ENCODE measurements around the gene EPHA4. TPM values are rescaled to one million over a fixed set of nuclear protein-coding genes. Genes with fewer than 3 reads are reported as not detected.

EPHA4 gene
- total RNA-seq, 5 donors from 2014 or later (not counting 1 experiment from before 2014, with no cell fraction given): 47.2 to 93.9 (median 58.0) TPM

- H3K9me3 Mint-ChIP-seq: no peaks in the 10 kb centered on the region
- DNase-seq (peak in 3 of 35 experiments; percentile 0 to 12 (median 1)), ATAC-seq (replicated peaks in 1 of 4) (peak in 2 of 4 experiments; percentile 24 to 31)
- H3K4me3 Mint-ChIP-seq: peak overlapping the region; percentile 4 to 30 (median 18)
- Histone ChIP-seq H3K27ac (ENCODE audit: low read length) (no peak overlapping the region), H3K36me3 (ENCODE audit: control insufficient read depth in 2 of 2, extremely low read depth in 1 of 2, insufficient read depth in 1 of 2, low read length in 1 of 2) (no peaks in the 10 kb centered on the region), H3K4me3 (ENCODE audit: control insufficient read depth in 1 of 2, extremely low read depth in 1 of 2, low read length in 1 of 2) (no peak overlapping the region), H3K9me3 (no peaks in the 10 kb centered on the region), H3K4me1 (ENCODE audit: control insufficient read depth in 1 of 2, extremely low read depth in 1 of 2, insufficient read depth in 2 of 2, low read length in 2 of 2) (peaks cover 15 to 32% of the 10 kb centered on the region in 2 experiments), H3K27me3 (replicated peaks in 1 of 2; ENCODE audit: control insufficient read depth in 2 of 2, extremely low read depth in 1 of 2, insufficient read depth in 2 of 2, low read length in 1 of 2) (no peaks in the 10 kb centered on the region)
- ChIA-PET POLR2A (no interaction called here), CTCF (no interaction called here)
- peaks cover 12% of the 10 kb centered on the region for H3K36me3 Mint-ChIP-seq
- peak overlapping the region; percentile 37 to 42 for H3K27ac Mint-ChIP-seq
- peaks cover 38 to 66% (median 48%) of the 10 kb centered on the region in 3 donors for H3K4me1 Mint-ChIP-seq
- H3K27me3 Mint-ChIP-seq: no peaks in the 10 kb centered on the region
- 58% methylated on average over 9 of the region's 11 CpGs for WGBS (ENCODE audit: insufficient coverage)
Observed at GRCh38 chr2:221465776-221466175, 106.3 kb downstream of the EPHA4 start.

- Histone ChIP-seq H3K9me3 (no peaks in the 10 kb centered on the region), H3K4me3 (ENCODE audit: control insufficient read depth in 1 of 2, extremely low read depth in 1 of 2, low read length in 1 of 2) (no peak overlapping the region), H3K36me3 (ENCODE audit: control insufficient read depth in 2 of 2, extremely low read depth in 1 of 2, insufficient read depth in 1 of 2, low read length in 1 of 2) (no peaks in the 10 kb centered on the region), H3K4me1 (ENCODE audit: control insufficient read depth in 1 of 2, extremely low read depth in 1 of 2, insufficient read depth in 2 of 2, low read length in 2 of 2) (peaks cover 15 to 32% of the 10 kb centered on the region in 2 experiments), H3K27ac (ENCODE audit: low read length) (no peak overlapping the region), H3K27me3 (replicated peaks in 1 of 2; ENCODE audit: control insufficient read depth in 2 of 2, extremely low read depth in 1 of 2, insufficient read depth in 2 of 2, low read length in 1 of 2) (no peaks in the 10 kb centered on the region)
- DNase-seq (no peak), ATAC-seq (replicated peaks in 1 of 4) (no peak)
- WGBS (ENCODE audit: insufficient coverage): no CpG with 5 or more reads among the region's 2 CpGs
- CTCF ChIA-PET: no interaction called here
- Mint-ChIP-seq H3K4me1 (peaks cover 38 to 62% (median 48%) of the 10 kb centered on the region in 3 donors), H3K36me3 (peaks cover 5% of the 10 kb centered on the region), H3K27me3 (no peaks in the 10 kb centered on the region), H3K4me3 (no peak overlapping the region), H3K9me3 (no peaks in the 10 kb centered on the region), H3K27ac (peak overlapping the region in 1 of 2 donors; percentile 55)
- POLR2A ChIA-PET: interaction anchor here in 1 of 2 donors (0.6 kb wide), 1 partner anchor 56 kb away, joined by 3 read pairs; no protein-coding TSS in a partner anchor
Observed at GRCh38 chr2:221464971-221465370, 107.1 kb downstream of the EPHA4 start.

- Histone ChIP-seq H3K36me3 (ENCODE audit: control insufficient read depth in 2 of 2, extremely low read depth in 1 of 2, insufficient read depth in 1 of 2, low read length in 1 of 2) (no peaks in the 10 kb centered on the region), H3K9me3 (no peaks in the 10 kb centered on the region), H3K27ac (ENCODE audit: low read length) (no peak overlapping the region), H3K27me3 (replicated peaks in 1 of 2; ENCODE audit: control insufficient read depth in 2 of 2, extremely low read depth in 1 of 2, insufficient read depth in 2 of 2, low read length in 1 of 2) (no peaks in the 10 kb centered on the region), H3K4me1 (ENCODE audit: control insufficient read depth in 1 of 2, extremely low read depth in 1 of 2, insufficient read depth in 2 of 2, low read length in 2 of 2) (peaks cover 15 to 32% of the 10 kb centered on the region in 2 experiments), H3K4me3 (ENCODE audit: control insufficient read depth in 1 of 2, extremely low read depth in 1 of 2, low read length in 1 of 2) (no peak overlapping the region)
- H3K27me3 Mint-ChIP-seq: no peaks in the 10 kb centered on the region
- peak in 3 of 4 experiments; percentile 32 to 53 (median 45) for ATAC-seq (replicated peaks in 1 of 4)
- peak in 1 of 35 experiments; percentile 13 for DNase-seq
- ChIA-PET POLR2A (no interaction called here), CTCF (interaction anchor here in 1 of 2 donors (1.0 kb wide), 1 partner anchor 55 kb away, joined by 4 read pairs; no protein-coding TSS in a partner anchor)
- peaks cover 38 to 56% (median 45%) of the 10 kb centered on the region in 3 donors for H3K4me1 Mint-ChIP-seq
- H3K36me3 Mint-ChIP-seq: peaks cover under 1% of the 10 kb centered on the region
- 39% methylated on average over 2 of the region's 3 CpGs for WGBS (ENCODE audit: insufficient coverage)
- H3K27ac Mint-ChIP-seq: peak overlapping the region; percentile 40 to 82
- no peaks in the 10 kb centered on the region for H3K9me3 Mint-ChIP-seq
- peak overlapping the region in 2 of 3 donors; percentile 22 to 29 for H3K4me3 Mint-ChIP-seq
Observed at GRCh38 chr2:221463241-221463896, 108.7 kb downstream of the EPHA4 start.

GRCh38 chr2:221461901-221462300, 110.2 kb downstream of the EPHA4 start:
- H3K36me3 ChIP-seq (ENCODE audit: control insufficient read depth in 2 of 2, extremely low read depth in 1 of 2, insufficient read depth in 1 of 2, low read length in 1 of 2): no peaks in the 10 kb centered on the region
- H3K4me3 ChIP-seq (ENCODE audit: control insufficient read depth in 1 of 2, extremely low read depth in 1 of 2, low read length in 1 of 2): no peak overlapping the region
- no CpG with 5 or more reads among the region's 1 CpG for WGBS (ENCODE audit: insufficient coverage)
- no peak overlapping the region for H3K4me3 Mint-ChIP-seq
- peaks cover 37 to 48% (median 38%) of the 10 kb centered on the region in 3 donors for H3K4me1 Mint-ChIP-seq
- H3K4me1 ChIP-seq (ENCODE audit: control insufficient read depth in 1 of 2, extremely low read depth in 1 of 2, insufficient read depth in 2 of 2, low read length in 2 of 2): peaks cover 15 to 32% of the 10 kb centered on the region in 2 experiments
- peaks cover 7% of the 10 kb centered on the region for H3K36me3 Mint-ChIP-seq
- ChIA-PET CTCF (interaction anchor here in 1 of 2 donors (0.6 kb wide), 1 partner anchor 10 kb away, joined by 5 read pairs; no protein-coding TSS in a partner anchor), POLR2A (interaction anchor here in 1 of 2 donors (1.1 kb wide), 1 partner anchor 15 kb away, joined by 3 read pairs; no protein-coding TSS in a partner anchor)
- DNase-seq (no peak), ATAC-seq (replicated peaks in 1 of 4) (no peak)
- no peaks in the 10 kb centered on the region for H3K9me3 Mint-ChIP-seq
- H3K27ac Mint-ChIP-seq: no peak overlapping the region
- H3K27me3 Mint-ChIP-seq: no peaks in the 10 kb centered on the region
- H3K9me3 ChIP-seq: no peaks in the 10 kb centered on the region
- no peaks in the 10 kb centered on the region for H3K27me3 ChIP-seq (replicated peaks in 1 of 2; ENCODE audit: control insufficient read depth in 2 of 2, extremely low read depth in 1 of 2, insufficient read depth in 2 of 2, low read length in 1 of 2)
- no peak overlapping the region for H3K27ac ChIP-seq (ENCODE audit: low read length)

- no peak overlapping the region for H3K27ac ChIP-seq (ENCODE audit: low read length)
- WGBS (ENCODE audit: insufficient coverage): 100% methylated on average over 1 of the region's 2 CpGs
- no peaks in the 10 kb centered on the region for H3K27me3 ChIP-seq (replicated peaks in 1 of 2; ENCODE audit: control insufficient read depth in 2 of 2, extremely low read depth in 1 of 2, insufficient read depth in 2 of 2, low read length in 1 of 2)
- POLR2A ChIA-PET: no interaction called here
- DNase-seq (no peak), ATAC-seq (replicated peaks in 1 of 4) (no peak)
- H3K27ac Mint-ChIP-seq: no peak overlapping the region
- H3K36me3 Mint-ChIP-seq: peaks cover 15% of the 10 kb centered on the region
- CTCF ChIA-PET: no interaction called here
- no peaks in the 10 kb centered on the region for H3K9me3 Mint-ChIP-seq
- peaks cover 0 to 2% of the 10 kb centered on the region in 2 donors for H3K36me3 ChIP-seq (ENCODE audit: control insufficient read depth in 2 of 2, extremely low read depth in 1 of 2, insufficient read depth in 1 of 2, low read length in 1 of 2)
- H3K4me1 ChIP-seq (ENCODE audit: control insufficient read depth in 1 of 2, extremely low read depth in 1 of 2, insufficient read depth in 2 of 2, low read length in 2 of 2): peaks cover 6 to 25% of the 10 kb centered on the region in 2 experiments
- no peaks in the 10 kb centered on the region for H3K9me3 ChIP-seq
- peaks cover 26 to 30% (median 28%) of the 10 kb centered on the region in 3 donors for H3K4me1 Mint-ChIP-seq
- H3K4me3 Mint-ChIP-seq: no peak overlapping the region
- H3K27me3 Mint-ChIP-seq: no peaks in the 10 kb centered on the region
- no peak overlapping the region for H3K4me3 ChIP-seq (ENCODE audit: control insufficient read depth in 1 of 2, extremely low read depth in 1 of 2, low read length in 1 of 2)
Observed at GRCh38 chr2:221460136-221460535, 112.0 kb downstream of the EPHA4 start.

GRCh38 chr2:221458578-221458977, 113.5 kb downstream of the EPHA4 start:
- DNase-seq: no peak
- Mint-ChIP-seq H3K4me1 (peaks cover 17% of the 10 kb centered on the region in 3 donors), H3K9me3 (no peaks in the 10 kb centered on the region), H3K36me3 (peaks cover 26% of the 10 kb centered on the region), H3K27me3 (no peaks in the 10 kb centered on the region), H3K4me3 (no peak overlapping the region), H3K27ac (no peak overlapping the region)
- no peak overlapping the region for H3K27ac ChIP-seq (ENCODE audit: low read length)
- H3K4me1 ChIP-seq (ENCODE audit: control insufficient read depth in 1 of 2, extremely low read depth in 1 of 2, insufficient read depth in 2 of 2, low read length in 2 of 2): peaks cover 2 to 10% of the 10 kb centered on the region in 2 experiments
- H3K27me3 ChIP-seq (replicated peaks in 1 of 2; ENCODE audit: control insufficient read depth in 2 of 2, extremely low read depth in 1 of 2, insufficient read depth in 2 of 2, low read length in 1 of 2): no peaks in the 10 kb centered on the region
- POLR2A ChIA-PET: no interaction called here
- H3K9me3 ChIP-seq: no peaks in the 10 kb centered on the region
- no peak overlapping the region for H3K4me3 ChIP-seq (ENCODE audit: control insufficient read depth in 1 of 2, extremely low read depth in 1 of 2, low read length in 1 of 2)
- WGBS (ENCODE audit: insufficient coverage): no CpG with 5 or more reads among the region's 5 CpGs
- CTCF ChIA-PET: no interaction called here
- no peak for ATAC-seq (replicated peaks in 1 of 4)
- H3K36me3 ChIP-seq (ENCODE audit: control insufficient read depth in 2 of 2, extremely low read depth in 1 of 2, insufficient read depth in 1 of 2, low read length in 1 of 2): peaks cover 0 to 8% of the 10 kb centered on the region in 2 donors
